Adrenal gland (tissue), 12 donors: ENCODE measurements around the gene CNGA3. TPM values are rescaled to one million over a fixed set of nuclear protein-coding genes. Genes with fewer than 3 reads are reported as not detected.
A peak's percentile ranks its signal among the peaks of the same experiment; 100 is the strongest.

Experiments used
- DNase-seq, 7 donors: peaks; one replicate each; pipeline ENCODE4 v3.0.0-alpha.2; 2019 to 2020
- H3K27ac ChIP-seq, 5 donors: fragments of 200-600 bp; sonication (generic) in 4 of 5; 1 replicate in 3 of 5; 2 replicates in 2 of 5; pipeline versions ENCODE4 v1.5.1 to v1.8.0; 2016 to 2020; ENCODE audit warnings: mild to moderate bottlenecking in 1 of 5
- H3K27me3 ChIP-seq: fragments of 200-600 bp; 2 replicates; pipeline ENCODE4 v1.8.0; 2021
- H3K36me3 ChIP-seq, 2 donors: fragments of 200-600 bp; replicated peaks in 1 of 2; 1 replicate in 1 of 2; 2 replicates in 1 of 2; pipeline versions ENCODE4 v1.5.1 to v1.8.0; 2018 to 2022
- H3K4me1 ChIP-seq, 2 donors: fragments of 200-600 bp; replicated peaks in 1 of 2; 1 replicate in 1 of 2; 2 replicates in 1 of 2; pipeline versions ENCODE4 v1.5.1 to v1.8.0; 2018 to 2021
- H3K4me3 ChIP-seq, 4 donors: fragments of 200-600 bp; sonication (generic) in 3 of 4; one replicate each; pipeline ENCODE4 v1.5.1; 2016 to 2018
- H3K9me3 ChIP-seq, 3 donors: fragments of 200-600 bp; sonication (generic) in 1 of 3; replicated peaks in 1 of 3; 1 replicate in 2 of 3; 2 replicates in 1 of 3; pipeline versions ENCODE4 v1.5.1 to v1.8.0; 2016 to 2021
- CTCF ChIP-seq, 6 experiments: fragments of 450-650 bp in 4 of 6; fragments of 200-600 bp in 2 of 6; sonication (generic) in 1 of 6; IDR thresholded peaks; 1 replicate in 5 of 6; 2 replicates in 1 of 6; pipeline versions ENCODE4 v1.5.1 to v1.8.0; 2016 to 2021; ENCODE audit warnings: antibody characterized with exemption in 6 of 6, mild to moderate bottlenecking in 2 of 6, moderate library complexity in 1 of 6
- POLR2A ChIP-seq, 2 donors: fragments of 450-650 bp; IDR thresholded peaks; one replicate each; pipeline ENCODE4 v1.6.1; 2017; ENCODE audit warnings: antibody characterized with exemption in 2 of 2, mild to moderate bottlenecking in 2 of 2, moderate library complexity in 1 of 2
- WGBS, 4 donors: extraction: QIAGEN DNeasy Blood & Tissue Kit in 2 of 4; methylation state at CpG; one replicate each; pipeline versions ENCODE4 v1.1.5 to v1.1.7; 2013 to 2017; 5-methylcytosine and 5-hydroxymethylcytosine counted together
- intact Hi-C, 2 donors: fragments of 100-400 bp; cut with DNase I; formaldehyde crosslinking; loops; one replicate each; pipeline versions ENCODE4 v1.14.1 to v1.15.0; 2022 to 2023
- polyA plus RNA-seq, 3 donors: library from polyadenylated mRNA; stranded (reverse); fragments of 200-250 nt in 2 of 3; fragments of 350-450 nt in 1 of 3; fragmentation: Illumina TruSeq in 1 of 3; extraction: RNeasy Lipid Tissue Mini Kit (QIAGEN cat#74804) in 1 of 3; gene quantifications; one replicate each; pipeline ENCODE4 v1.2.3, GENCODE V29; 2013 to 2014
- total RNA-seq, 9 donors: library from RNA; depleted of rRNA in 4 of 9; stranded (reverse); fragments of >200 nt in 4 of 9; fragments of 120-200 nt in 1 of 9; fragmentation: NEBNext Ultra II Directional in 1 of 9; extraction: Animal tissue kit (Norgen Biotek cat#: 25700) in 1 of 9; gene quantifications; one replicate each; pipeline versions ENCODE4 v1.1.0 to v1.2.4, GENCODE V29; 2013 to 2023
- donor health status: healthy with polysubstance abuse.
- donor health status: Bipolar disorder and iron deficiency.
- donor health status: DM: yes; HTN: yes; CAD: no.
- donor health status: DM: no; HTN: no; CAD: no.
- donor health status: DM: no; HTN: no; CAD: no.
- donor health status: DM: yes; HTN: yes; CAD: no.

Gene CNGA3
- total and polyA plus RNA-seq, 12 donors, result 0.07 to 0.28 (median 0.16) TPM; not detected in 5

DNA sequence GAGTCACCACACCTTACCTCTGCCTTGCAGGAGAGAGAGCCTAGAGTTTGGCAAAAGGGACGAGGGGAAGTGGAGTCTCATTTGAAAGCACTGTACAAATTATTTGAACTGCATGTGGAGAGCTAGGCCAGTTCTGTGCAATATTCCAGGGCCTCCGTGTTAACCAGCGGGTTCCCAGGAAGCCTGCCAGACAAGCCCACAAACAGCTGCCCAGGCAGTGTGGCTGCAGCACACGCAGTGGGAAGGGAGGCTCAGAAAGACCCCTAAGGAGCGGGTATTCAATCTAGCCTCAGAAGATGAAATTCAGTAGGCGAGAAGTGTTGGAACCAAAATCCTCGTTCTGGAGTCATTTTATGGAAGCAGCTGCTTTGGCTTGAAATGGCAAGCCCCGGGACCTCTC is 30.7 kb downstream of the CNGA3 start:
- Histone ChIP-seq H3K36me3 (no peaks in the 10 kb centered on the region), H3K27me3 (no peaks in the 10 kb centered on the region), H3K4me1 (peaks cover 4 to 13% of the 10 kb centered on the region in 2 donors), H3K27ac (no peak overlapping the region), H3K9me3 (no peaks in the 10 kb centered on the region), H3K4me3 (no peak overlapping the region)
- intact Hi-C loops, result no loop called here
- TF ChIP-seq POLR2A (IDR thresholded peaks at IDR 0.05) (no peak), CTCF (IDR thresholded peaks at IDR 0.05) (no peak)
- 79 to 84% (median 82%) methylated on average over 6 to 8 of the region's 8 CpGs for WGBS, 4 donors
- DNase-seq, result no peak

- no peaks in the 10 kb centered on the region for H3K27me3 ChIP-seq
- no peaks in the 10 kb centered on the region for H3K36me3 ChIP-seq
- no peak overlapping the region for H3K4me3 ChIP-seq
- intact Hi-C loops, result no loop called here
- TF ChIP-seq POLR2A (IDR thresholded peaks at IDR 0.05) (no peak), CTCF (IDR thresholded peaks at IDR 0.05) (no peak)
- H3K9me3 ChIP-seq, result no peaks in the 10 kb centered on the region
- WGBS, 4 donors, result 78 to 90% (median 85%) methylated on average over 6 to 7 of the region's 7 CpGs
- H3K4me1 ChIP-seq, result peaks cover 4 to 13% of the 10 kb centered on the region in 2 donors
- H3K27ac ChIP-seq, result no peak overlapping the region
- no peak for DNase-seq
Measured at GRCh38 chr2:98377544-98377943, 31.3 kb downstream of the CNGA3 start.

- no peak for DNase-seq
- Histone ChIP-seq H3K27ac (peak overlapping the region in 1 of 5 donors; percentile 53), H3K4me3 (no peak overlapping the region), H3K4me1 (peaks cover 4 to 13% of the 10 kb centered on the region in 2 donors), H3K27me3 (no peaks in the 10 kb centered on the region), H3K9me3 (no peaks in the 10 kb centered on the region), H3K36me3 (no peaks in the 10 kb centered on the region)
- TF ChIP-seq POLR2A (IDR thresholded peaks at IDR 0.05), result no peak
- TF ChIP-seq CTCF (IDR thresholded peaks at IDR 0.05), result no peak
- 72 to 83% (median 77%) methylated on average over 6 of the region's 6 CpGs for WGBS, 4 donors
- intact Hi-C loops, result no loop called here
Measured at GRCh38 chr2:98378196-98378595, 31.9 kb downstream of the CNGA3 start.

GRCh38 chr2:98378901-98379300 is 32.6 kb downstream of the CNGA3 start:
- WGBS, 4 donors, result 3 to 26% (median 20%) methylated on average over 2 to 4 of the region's 4 CpGs
- H3K4me3 ChIP-seq, result no peak overlapping the region
- H3K9me3 ChIP-seq, result no peaks in the 10 kb centered on the region
- peak overlapping the region in 3 of 5 donors; percentile 15 to 59 (median 59) for H3K27ac ChIP-seq
- intact Hi-C loops, result no loop called here
- H3K27me3 ChIP-seq, result no peaks in the 10 kb centered on the region
- no peaks in the 10 kb centered on the region for H3K36me3 ChIP-seq
- H3K4me1 ChIP-seq, result peaks cover 4 to 13% of the 10 kb centered on the region in 2 donors
- TF ChIP-seq POLR2A (IDR thresholded peaks at IDR 0.05) (no peak), CTCF (IDR thresholded peaks at IDR 0.05) (no peak)
- peak; percentile 66 to 95 (median 90) for DNase-seq
